Stromal cell of bone marrow (primary cell): ENCODE data around the gene TIAM2.
"Not testable (repeated sequence)": the region's sequence is repeated elsewhere in the genome, so short reads cannot be mapped to it uniquely, and the experiment has no call there.

Experiments used
- DNase-seq: peaks from one replicate; pipeline ENCODE4 v3.0.0-alpha.2; 2012; ENCODE audit warnings: low read depth

Gene TIAM2

DNA sequence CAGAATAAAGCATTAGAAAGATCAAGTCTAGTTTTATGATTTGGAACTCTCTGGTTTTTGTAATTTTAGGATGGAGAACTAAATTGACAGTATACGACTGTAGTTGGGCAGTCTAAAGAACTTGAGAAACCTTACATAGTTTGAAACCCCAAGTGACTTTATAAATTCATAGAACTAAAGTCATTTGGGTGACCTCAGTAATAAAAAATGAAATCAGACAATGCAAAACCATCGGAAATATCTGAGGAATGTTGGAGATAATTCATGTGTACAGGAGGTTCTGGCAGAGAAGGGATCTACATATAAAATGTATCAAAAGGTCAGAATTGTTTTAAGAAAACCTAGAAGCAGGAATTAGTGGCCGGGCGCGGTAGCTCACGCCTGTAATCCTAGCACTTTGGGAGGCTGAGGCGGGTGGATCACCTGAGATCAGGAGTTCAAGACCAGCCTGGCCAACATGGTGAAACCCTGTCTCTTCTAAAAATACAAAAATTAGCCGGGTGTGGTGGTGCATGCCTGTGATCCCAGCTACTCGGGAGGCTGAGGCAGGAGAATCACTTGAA is 108.0 kb downstream of the TIAM2 start:
- not testable (repeated sequence) for DNase-seq

DNA sequence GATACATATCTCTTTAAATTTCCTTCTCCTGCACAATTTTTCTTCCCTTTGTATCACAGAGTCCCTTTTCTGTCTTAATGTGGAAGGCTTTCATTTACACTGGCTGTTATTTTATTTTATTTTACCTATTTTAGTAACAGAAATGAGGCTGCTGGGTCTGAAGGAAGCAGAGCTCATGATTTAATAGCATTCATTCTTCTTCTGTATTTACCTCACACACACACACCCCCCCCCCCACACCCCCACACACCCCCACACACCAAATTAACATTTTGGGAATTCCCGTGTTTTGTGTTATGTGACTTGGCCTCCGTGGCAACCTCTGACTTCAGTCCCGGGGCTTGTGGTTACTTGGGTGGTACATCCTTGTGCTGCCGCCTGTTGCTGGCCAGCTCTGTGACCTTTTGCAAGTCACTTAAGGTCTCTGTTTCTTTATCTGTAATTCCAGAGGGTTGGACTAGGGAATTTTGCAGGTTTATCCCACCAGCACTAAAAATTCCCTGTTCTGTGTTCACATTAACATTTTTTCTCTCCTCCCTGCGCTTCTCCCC is 108.8 kb downstream of the TIAM2 start:
- no peak for DNase-seq

DNA sequence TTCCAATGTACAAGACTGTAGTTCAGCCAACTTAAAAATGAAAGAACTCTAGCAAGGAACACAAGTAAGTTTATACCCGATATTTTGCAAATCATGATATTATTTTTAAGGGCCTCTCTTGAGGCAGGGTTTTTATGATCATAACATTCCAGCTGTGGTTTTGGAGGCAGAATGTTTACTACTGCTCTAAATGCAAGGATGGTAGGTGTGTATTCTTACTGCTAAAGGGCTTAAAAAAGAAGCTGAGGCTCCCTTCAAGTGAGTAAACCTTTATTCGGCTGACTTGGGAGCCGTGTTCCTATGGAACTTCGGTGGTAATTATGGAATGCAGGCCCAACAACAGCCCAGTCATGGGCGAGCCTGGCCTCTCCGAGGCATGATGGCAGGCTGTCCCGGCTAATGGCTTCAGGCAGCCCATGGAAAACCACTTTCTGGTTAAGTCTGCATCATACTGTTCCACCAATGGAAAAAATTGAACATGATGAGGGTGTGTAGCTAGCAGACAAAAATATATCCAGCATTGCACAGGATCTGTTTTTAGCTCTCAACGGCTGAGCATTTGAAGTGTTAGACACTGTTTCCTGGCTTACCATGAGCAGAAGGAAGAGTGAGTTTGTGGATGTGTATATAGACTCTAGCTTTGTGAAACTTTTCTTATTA is 111.5 kb downstream of the TIAM2 start:
- peak; percentile 80 for DNase-seq

DNA sequence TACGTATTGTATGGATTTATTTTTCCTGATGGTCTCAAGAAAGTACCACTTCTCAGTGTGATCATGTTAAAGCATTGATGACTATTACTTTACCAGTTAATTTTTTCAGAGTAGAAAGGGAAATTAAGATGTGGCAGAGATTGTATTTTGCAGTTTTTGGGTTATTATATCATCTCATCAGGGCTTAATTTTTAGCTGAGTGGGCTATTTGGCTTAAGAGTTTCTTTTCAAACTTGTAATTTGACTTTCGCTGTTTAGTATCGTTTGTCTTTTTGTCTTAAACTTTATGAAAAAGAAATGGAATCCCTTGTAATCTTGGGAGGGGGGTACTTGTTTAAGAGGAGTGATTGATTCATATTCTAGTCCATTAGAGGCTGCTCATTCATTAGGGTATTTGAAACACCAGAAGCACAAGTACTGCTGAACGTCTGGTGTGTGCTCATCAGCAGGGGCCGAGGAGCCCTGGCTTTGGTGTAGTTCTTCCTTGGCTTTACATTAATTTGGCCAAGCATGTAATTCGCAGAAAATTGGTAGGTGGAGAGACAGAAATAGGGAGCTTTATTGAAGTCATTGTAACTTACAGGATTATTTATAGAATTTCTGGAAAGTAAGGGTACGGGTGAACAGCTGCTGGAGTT is 112.4 kb downstream of the TIAM2 start:
- no peak for DNase-seq

- DNase-seq, result no peak
Observed at GRCh38 chr6:155108070-155108820, 113.1 kb downstream of the TIAM2 start.

DNA sequence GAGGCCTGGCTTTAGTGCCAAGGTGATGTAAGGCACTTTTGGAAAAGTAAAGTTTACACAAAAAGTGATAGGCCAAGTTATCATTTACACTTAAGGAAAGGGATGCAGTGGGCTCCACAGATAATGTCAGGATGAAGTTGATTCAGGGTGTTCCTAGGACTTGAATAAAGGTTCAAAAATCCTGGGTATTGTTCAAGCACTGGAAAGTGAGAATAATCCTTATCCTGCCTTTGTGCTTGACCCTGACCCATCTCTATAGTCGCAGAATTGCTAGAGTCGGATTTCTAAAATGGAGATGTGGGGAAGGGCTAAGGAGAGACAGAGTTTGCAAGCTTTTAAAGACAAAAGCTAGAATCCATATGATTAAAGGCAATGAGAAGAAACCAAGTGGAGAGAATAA is 115.6 kb downstream of the TIAM2 start:
- DNase-seq, result no peak

DNA sequence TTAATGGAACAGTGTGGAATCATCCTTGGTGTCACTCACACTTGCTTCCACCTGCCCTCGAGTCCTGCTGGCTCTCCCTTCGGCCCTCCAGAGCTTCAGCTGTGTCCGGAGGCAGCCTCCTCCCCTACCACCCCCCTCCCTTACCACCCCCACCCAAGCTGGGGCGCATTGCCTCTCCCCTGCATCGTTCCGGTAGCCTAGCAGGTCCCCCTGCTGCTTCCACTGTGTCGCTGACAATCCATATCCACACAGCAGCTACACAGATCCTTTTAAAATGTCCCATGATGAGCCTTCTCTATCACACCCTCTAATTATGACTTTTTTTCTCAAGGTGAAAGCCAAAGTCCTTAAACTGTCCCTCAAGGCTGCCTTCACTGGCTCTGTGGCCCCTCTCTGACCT is 117.6 kb downstream of the TIAM2 start:
- no peak for DNase-seq

GRCh38 chr6:155115893-155116570 is 120.9 kb downstream of the TIAM2 start:
- DNase-seq, result no peak

DNA sequence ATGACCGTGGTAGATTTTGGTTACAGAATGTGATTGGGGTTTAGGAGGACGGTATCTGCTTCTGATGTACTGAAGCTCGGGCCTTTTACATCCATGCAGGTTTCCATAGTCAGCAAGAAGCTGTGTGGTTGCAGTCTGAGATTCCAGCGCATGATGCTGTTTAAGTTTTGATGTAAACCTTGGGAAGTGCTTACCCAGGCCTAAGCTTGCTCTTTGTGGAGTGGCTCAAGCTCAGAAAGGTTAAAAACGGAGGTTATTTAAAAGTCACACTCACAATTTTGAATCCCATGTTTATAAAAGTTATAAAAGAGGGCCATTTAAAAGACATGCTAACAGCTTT is 121.4 kb downstream of the TIAM2 start:
- DNase-seq, result no peak

GRCh38 chr6:155117256-155117655 is 122.1 kb downstream of the TIAM2 start:
- no peak for DNase-seq

DNA sequence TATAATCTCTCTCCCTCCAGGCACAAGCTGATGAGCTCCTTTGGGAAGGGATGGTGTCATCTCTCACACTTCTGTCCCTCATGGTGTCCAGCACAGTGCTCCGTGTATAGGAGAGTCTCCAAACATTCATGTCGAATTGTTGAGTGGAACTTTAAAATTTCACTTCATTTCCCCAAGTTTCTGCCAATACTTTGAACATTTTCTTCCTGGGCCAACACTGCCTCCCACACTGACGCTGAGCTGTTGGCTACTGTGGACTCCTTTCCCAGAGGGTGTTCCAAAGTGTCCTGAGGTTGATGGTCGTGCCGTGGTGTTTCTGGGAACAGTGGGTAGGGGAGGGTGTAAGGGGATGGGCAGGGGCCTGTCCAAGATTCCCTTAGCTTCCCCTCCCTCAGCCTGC is 122.7 kb downstream of the TIAM2 start:
- no peak for DNase-seq

GRCh38 chr6:155119201-155119600 is 124.1 kb downstream of the TIAM2 start:
- not testable (repeated sequence) for DNase-seq

DNA sequence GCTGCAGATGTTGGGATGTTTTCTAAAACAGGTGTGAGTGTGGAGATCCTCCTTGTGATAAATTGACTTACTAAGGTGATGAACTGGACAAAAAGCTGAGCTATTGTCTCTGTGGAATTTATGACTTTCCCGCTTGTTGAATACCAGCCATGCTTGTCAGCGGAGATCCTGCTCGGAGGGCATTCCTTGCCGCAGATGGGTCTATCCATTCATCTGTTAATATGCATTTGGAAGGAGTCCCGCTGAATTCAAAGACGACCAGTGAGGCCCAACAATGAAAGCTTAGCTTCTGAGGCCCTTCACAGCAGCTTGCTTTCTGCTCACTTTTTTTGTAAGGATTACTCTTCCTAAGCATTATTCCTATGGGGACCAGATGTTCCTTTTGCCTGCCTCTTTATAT is 124.9 kb downstream of the TIAM2 start:
- no peak for DNase-seq

GRCh38 chr6:155121294-155121693 is 126.2 kb downstream of the TIAM2 start:
- DNase-seq, result no peak

- DNase-seq, result no peak
Observed at GRCh38 chr6:155121699-155122098, 126.6 kb downstream of the TIAM2 start.

GRCh38 chr6:155122199-155122950 is 127.3 kb downstream of the TIAM2 start:
- no peak for DNase-seq

GRCh38 chr6:155123520-155123919 is 128.4 kb downstream of the TIAM2 start:
- DNase-seq, result no peak

GRCh38 chr6:155125906-155126305 is 130.8 kb downstream of the TIAM2 start:
- DNase-seq, result peak; percentile 60

DNA sequence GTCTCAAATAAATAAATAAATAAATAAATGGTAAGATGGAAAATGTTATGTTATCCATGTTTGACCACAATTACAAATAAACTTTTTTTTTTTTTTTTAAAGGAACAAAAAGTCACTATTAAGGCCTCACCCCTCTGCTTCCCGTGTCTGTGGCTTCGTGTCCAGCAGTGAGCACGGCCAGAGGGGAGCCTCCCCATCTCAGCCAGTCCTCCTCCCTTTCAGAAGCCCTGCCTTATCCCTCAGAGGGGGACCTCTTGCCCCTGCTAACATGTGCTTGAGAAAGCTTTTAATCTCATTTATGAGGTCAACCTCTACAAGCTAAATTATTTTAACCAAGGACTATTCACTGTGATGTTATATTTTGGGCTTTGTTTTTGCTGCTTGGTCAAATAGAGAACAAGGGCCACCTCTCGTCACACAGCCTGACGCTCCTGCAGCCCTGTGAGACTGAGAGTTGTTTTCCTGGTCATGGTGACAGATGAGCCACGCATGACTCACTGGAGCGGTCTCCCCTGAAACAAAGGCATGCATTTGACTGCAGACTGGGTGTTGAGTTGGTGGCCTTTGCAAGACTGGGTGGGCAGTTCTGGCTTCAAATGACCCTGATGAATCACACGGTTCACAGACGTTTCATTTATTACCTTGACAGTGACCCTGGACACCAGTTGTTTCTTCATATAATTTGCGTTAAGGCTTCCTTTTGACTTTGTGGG is 131.8 kb downstream of the TIAM2 start:
- no peak for DNase-seq

DNA sequence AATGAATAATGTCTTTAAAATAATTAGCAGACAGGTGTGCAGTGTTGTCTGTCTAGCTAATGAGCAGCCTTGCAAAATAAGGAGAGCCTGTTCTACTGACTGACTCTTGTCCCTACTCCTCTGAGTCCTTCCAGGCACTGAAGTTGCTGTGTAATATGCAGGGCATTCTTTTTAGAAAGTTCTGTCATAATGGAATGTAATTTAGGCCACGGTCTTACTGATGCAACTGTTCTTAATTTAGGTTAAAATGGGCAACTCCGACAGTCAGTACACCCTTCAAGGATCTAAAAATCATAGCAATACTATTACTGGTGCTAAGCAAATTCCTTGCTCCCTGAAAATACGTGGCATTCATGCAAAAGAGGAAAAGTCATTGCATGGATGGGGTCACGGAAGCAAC is 133.9 kb downstream of the TIAM2 start:
- DNase-seq, result no peak

DNA sequence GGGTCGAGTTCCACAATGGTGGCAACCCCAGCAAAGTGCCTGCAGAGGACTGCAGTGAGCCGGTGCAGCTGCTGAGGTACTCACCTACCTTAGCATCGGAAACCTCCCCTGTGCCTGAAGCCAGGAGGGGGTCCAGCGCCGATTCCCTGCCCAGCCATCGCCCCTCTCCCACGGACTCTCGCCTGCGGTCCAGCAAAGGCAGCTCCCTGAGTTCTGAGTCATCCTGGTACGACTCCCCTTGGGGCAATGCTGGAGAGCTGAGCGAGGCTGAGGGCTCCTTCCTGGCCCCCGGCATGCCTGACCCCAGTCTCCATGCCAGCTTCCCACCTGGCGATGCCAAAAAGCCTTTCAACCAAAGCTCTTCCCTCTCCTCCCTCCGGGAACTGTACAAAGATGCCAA is 134.6 kb downstream of the TIAM2 start:
- no peak for DNase-seq
